Gastrocnemius medialis (tissue), 4 donors: ENCODE measurements around the gene PRKAA1.
"Not testable (repeated sequence)": the region's sequence is repeated elsewhere in the genome, so short reads cannot be mapped to it uniquely, and the experiment has no call there.

Experiments
- POLR2A ChIP-seq, 2 donors: fragments of 450-650 bp; IDR thresholded peaks; one replicate each; pipeline ENCODE4 v1.6.1; 2017; ENCODE audit warnings: antibody characterized with exemption in 2 of 2, mild to moderate bottlenecking in 2 of 2, moderate library complexity in 2 of 2
- TF ChIP-seq, protein P1 (sequence below), 5 experiments: fragments of 450-650 bp in 3 of 5; fragments of 200-600 bp in 2 of 5; sonication (generic) in 2 of 5; IDR thresholded peaks in 4 of 5; conservative IDR thresholded peaks in 1 of 5; 1 replicate in 4 of 5; 2 replicates in 1 of 5; pipeline ENCODE4 v1.5.1; 2016 to 2019; ENCODE audit warnings: antibody characterized with exemption in 5 of 5, mild to moderate bottlenecking in 3 of 5, moderate library complexity in 3 of 5

DNA sequence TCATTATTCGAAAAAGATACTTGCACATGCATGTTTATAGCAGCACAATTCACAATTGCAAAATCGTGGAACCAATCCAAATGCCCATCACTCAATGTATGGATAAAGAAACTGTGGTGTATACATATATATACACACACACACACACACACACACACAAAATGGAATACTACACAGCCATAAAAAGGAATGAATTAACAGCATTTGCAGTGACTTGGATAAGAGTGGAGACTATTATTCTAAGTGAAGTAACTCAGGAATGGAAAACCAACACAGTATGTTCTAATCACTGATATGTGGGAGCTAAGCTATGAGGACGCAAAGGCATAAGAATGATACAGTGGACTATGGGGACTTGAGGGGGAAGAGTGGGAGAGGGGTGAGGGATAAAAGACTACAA lies 3.3 kb downstream of the PRKAA1 start:
- TF ChIP-seq, protein P1, sequence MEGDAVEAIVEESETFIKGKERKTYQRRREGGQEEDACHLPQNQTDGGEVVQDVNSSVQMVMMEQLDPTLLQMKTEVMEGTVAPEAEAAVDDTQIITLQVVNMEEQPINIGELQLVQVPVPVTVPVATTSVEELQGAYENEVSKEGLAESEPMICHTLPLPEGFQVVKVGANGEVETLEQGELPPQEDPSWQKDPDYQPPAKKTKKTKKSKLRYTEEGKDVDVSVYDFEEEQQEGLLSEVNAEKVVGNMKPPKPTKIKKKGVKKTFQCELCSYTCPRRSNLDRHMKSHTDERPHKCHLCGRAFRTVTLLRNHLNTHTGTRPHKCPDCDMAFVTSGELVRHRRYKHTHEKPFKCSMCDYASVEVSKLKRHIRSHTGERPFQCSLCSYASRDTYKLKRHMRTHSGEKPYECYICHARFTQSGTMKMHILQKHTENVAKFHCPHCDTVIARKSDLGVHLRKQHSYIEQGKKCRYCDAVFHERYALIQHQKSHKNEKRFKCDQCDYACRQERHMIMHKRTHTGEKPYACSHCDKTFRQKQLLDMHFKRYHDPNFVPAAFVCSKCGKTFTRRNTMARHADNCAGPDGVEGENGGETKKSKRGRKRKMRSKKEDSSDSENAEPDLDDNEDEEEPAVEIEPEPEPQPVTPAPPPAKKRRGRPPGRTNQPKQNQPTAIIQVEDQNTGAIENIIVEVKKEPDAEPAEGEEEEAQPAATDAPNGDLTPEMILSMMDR (IDR thresholded peaks at IDR 0.05 in 4 of 5, conservative IDR thresholded peaks at IDR 0.05 in 1 of 5), result not testable (repeated sequence)
- TF ChIP-seq POLR2A (IDR thresholded peaks at IDR 0.05), result not testable (repeated sequence)
